HG02571 (cell line): Measurements from ENCODE around the gene CDKAL1.

Experiments
- ATAC-seq: cut with Tn5 transposase; IDR thresholded peaks from one replicate; pipeline ENCODE4 v1.9.1; 2021; ENCODE audit warnings: mild to moderate bottlenecking, moderate library complexity; ENCODE audit not compliant: unreplicated experiment

CDKAL1 gene

DNA sequence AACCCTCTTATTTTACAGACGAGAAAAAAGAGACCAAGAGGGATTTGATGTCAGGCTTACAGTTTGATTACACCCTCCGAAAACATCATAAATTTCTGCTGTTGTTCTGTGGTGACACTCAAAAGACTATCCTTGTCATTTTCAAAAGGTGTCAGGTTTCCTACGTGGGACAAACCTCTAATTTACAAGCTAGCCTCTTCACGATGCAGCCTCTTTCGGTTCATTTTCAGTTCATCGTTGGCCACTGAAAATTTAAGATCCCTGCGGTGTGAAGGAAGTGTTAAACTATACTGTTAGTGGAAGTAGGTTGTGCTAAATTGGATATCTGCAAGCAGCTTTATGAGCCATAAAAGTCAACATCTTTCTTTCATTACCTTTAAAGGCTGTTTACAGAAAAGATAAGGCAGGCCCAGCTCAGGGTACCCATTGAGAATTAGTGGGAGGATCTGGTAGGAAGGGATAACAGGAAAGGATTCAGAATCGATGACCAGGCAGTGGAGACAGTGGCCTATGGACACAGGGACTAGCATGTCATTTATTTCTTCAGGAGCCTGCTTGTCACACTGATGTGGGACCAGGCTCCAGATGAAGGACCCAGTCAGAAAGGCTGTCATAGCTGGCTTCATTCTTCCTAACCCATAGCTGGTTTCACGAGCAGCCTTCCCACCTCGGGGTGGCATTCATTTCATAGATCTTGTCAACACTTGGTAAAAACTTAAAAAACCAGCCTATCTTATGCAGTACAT, 730.2 kb downstream of the CDKAL1 start:
- ATAC-seq, result no peak

DNA sequence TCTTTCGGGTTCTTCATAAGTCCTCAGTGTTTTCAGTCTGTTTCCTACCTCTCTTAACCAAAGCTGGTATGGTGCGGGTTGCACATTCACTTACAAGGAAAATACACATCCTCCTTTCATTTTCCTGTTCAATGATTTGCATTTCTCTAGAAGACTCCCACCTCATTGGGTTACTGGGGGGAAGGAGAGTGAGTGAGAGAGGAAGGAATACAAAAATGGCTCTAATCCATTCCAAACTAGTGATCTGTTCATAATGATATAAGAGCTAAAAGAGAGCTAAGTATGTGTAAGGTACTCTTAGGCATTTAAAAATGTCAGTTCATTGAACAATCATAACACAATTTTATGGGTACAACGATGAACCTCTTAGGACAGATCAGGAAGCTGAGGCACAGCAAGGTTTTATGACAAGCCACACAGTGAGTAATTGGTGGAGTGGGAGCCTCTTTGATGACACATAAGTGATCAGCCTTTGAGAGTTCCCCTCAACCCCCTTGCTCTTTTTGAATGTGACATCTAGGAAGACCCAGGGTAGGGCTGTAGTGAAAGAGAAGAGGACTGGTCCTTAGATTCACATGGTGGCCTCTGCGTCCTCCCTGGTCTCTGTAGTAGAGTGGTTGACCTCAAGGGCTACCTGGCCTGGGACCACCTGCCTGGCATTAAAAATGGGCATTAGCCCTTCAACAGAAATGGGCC, 730.9 kb downstream of the CDKAL1 start:
- no peak for ATAC-seq

DNA sequence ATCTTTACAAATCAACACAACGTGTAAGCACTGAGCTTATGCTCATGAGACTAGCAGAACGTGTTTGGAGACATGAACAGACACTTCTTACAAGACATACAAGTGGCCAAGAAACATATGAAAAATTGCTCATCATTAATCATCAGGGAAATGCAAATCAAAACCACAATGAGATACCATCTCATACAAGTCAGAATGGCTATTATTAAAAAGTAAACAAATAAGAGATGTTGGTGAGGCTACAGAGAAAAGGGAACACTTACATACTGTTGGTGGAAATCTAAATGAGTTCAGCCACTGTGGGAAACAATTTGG, 731.4 kb downstream of the CDKAL1 start:
- ATAC-seq, result no peak

DNA sequence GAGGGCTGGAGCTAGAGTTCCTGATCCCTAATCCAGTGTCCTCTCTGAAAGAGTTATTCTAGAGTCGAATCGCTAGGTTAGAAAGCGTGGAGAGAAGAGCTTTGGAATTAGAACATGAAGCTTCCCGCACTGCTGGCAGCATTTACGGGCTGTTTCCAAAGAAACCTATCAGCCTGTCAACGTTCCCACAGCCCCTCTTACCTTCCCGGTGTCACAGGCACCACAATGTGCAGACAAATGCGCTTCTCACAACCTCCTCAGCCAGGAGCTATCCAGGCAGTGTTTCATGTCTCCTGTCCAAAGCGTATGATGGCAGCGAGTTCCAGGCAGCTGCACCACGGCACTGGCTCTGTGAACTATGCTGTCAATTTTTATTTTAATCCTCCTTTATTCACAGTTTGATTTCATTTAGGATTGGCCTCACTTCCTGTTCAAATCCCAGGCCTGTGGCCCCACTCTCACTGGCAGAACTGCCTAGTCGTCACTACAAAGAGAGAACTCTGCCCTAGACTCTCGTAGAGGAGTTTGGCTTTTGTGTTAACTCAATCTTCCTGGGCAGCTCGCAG, 736.5 kb downstream of the CDKAL1 start:
- ATAC-seq, result no peak

DNA sequence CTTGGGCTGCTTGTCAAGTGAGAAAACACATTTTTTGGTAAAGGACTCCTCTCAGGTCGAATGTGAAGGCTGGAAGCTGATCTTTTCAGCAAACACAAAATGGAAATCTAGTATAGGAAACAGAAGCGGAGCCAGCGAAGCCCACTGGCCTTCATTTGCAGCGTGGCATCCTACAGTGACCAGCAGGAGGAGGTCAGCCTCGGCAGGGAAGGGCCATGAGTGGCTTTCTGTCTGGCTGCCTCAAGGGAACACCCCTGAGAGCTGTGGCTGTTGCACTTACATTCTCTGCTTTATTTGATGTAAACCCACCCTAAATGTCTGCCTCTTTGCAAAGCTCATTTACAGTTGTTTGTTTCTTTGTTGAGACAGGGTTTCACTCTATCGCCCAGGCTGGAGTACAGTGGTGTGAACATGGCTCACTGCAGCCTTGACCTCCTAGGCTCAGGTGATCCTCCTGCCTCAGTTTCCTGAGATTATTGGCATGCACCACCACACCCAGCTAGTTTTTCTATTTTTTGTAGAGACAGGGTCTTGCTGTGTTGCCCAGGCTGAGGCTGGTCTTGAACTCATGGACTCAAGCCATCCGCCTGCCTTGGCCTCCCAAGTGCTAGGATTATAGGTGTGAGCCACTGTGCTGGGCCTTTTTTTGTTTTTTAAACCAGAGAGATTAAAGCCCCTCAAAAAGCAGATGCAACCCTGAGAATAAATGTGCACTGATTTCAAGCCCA, 737.3 kb downstream of the CDKAL1 start:
- no peak for ATAC-seq

DNA sequence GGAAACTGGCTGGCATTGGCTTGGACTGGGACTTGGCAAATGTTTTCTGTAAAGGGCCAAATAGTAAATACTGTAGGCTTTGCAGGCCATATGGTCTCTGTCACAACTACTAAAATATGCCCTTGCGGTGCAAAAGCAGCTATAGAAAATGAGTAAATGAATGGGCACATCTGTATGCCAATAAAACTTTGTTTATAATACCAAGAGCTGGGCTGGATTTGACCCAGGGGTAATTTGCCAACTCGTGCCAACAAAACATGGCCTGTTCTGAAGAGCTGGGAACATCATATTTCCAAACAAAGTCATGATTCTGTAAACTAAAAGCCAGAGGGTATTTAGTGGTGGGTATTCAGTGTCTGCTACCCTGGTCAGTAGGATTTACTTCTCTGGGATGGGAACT, 739.2 kb downstream of the CDKAL1 start:
- no peak for ATAC-seq

DNA sequence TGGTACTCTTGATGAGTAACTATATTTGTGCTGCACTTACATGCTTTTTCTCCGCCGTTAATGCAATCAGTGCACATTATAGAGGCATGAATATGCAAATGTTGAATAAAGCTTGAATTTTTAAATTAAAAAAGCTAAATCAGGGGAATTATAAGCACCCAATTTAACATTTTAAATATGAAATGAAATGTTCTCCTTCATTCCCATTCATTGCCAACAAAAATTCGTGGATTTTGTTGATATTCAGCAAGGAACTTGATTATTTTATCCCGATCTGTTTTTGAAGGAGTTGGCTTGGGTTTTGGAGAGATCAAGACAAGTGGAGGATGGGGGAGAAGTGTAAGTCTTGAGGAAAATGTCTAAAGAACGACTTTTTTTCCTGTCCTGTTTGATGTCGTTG, 740.6 kb downstream of the CDKAL1 start:
- no peak for ATAC-seq

DNA sequence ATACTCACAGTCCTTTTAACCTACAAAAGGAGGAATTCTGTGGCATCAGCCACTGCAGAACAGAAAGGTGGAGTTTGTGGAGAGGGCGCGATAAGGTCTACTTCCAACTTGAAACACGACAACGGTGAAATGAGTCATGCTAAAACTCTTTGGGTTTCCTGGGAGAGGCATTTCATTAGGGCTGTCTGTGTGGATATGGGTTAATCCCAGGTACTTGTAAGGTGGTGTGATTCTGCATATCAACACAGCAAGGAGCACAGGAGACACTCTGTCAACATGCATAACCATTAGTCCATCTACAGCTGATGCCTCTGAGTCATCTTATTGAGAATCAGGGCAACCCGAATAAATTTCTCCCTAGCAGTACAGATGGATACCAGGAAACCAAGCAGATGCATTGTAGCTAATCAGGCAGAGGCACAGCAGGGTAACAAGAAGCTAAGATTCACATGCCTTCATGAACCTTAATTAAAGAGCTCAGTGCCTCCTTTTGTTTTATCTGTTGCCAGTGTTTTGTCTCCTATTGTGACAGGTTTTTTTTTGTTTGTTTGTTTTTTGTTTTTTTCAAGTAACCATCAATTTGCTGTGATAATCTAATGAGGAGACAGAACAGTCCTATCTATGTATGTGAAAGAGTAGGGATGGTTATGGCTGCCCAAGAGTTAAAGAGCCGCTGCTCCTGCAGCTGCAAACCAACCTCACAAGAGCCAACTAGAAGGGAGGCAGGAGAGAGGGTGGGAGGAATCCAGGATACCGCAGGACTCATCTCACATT, 743.5 kb downstream of the CDKAL1 start:
- ATAC-seq, result no peak

DNA sequence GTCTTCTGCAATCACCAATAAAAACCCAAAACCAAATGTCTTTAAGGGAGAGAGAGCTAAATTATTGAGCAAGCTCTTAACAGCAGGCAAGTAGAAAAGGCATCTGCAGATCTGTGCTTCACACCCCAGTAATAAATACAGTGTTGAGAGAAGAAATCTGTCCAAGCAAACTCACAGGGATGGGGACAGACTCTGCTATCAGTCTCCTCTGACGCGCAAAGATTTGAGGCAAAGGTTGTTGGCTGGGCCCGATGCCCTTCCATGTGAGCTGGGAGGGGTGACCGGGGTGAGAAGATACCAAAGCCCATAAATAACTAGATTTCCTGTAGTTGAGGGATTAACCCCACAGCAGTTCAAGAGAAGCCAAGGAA, 744.1 kb downstream of the CDKAL1 start:
- ATAC-seq, result no peak

DNA sequence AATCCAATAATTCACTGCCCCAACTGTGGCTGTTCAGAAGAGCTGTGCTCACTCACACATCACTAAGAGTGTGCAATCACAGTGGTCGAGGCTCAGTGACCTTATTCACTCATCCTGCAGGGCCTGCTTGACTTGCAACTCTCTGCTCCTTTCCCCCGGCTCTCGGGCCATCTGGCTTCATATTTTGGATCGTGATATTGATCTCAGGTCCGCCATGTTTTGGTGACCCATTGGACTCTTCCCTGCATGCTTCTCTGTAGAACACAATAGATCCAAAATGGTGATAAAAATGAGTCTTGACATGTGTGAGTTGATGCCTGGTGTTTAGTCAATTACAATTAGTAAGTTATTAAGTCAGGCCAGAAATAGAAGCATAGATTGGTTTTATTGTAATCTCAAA, 745.4 kb downstream of the CDKAL1 start:
- ATAC-seq, result no peak

DNA sequence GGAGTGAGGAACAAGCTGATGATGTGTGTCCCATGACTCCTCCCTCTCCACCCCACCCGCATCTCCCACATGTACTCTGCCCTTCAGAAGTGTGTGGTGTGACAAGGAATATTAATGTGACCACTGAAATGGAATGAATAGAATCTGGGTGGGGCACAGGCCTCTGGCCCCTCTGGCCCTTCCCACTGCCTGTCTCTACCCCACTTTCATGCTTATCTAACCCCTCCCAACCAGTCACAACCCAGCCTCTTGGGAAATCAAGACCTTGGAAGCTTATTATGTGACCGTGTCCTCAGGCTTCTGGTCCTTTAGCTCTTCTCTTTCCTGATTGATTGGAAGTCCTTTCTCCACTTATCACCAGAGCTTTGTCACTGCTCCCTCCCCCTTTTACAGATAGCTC, 747.1 kb downstream of the CDKAL1 start:
- ATAC-seq, result no peak
